ENCODE results near the gene NEK4. TPM values are rescaled to one million over a fixed set of nuclear protein-coding genes. Genes with fewer than 3 reads are reported as not detected.

Gene NEK4
- total RNA-seq, 1 donor from 2014 or later: 52.3 TPM

DNA sequence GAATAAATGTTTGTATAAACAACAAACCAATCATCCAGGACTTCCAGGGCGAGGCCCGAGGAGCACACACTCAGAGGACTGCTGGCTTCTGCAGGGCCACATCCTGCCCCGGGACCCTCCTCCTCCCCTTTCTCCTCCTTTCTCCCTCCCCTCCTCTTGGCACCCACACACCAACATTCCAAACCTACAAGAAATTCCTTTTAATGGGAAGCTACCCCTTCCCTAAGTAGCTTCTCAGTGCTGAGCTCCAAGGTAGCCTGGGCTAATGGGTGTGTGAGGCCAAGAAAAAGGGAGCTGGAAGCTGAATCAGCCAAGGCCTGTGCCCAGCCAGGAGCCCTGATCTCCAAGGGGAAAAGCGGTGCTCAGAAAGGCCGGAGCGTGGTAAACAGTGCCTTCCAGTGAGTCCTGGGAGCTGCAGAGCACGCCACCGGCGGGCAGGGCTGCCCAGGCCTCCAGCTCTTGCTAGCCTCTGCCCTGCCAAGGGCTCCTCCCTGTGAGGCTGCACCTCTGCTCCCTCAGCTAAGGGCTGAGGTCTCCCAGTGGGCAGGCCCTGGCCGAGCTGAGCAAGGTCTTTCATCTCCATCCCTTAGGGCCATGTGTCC, 27.7 kb upstream of the NEK4 start:
- Mint-ChIP-seq H3K27ac (ENCODE audit: unreplicated experiment) (no peak overlapping the region), H3K4me3 (no peak overlapping the region), H3K27me3 (ENCODE audit: low read depth) (no peaks in the 10 kb centered on the region), H3K9me3 (no peaks in the 10 kb centered on the region), H3K4me1 (peaks cover 13% of the 10 kb centered on the region), H3K36me3 (ENCODE audit: low read depth) (no peaks in the 10 kb centered on the region)
- DNase-seq (ENCODE audit: low read depth, low spot score): no peak
- TF ChIP-seq, protein P1, sequence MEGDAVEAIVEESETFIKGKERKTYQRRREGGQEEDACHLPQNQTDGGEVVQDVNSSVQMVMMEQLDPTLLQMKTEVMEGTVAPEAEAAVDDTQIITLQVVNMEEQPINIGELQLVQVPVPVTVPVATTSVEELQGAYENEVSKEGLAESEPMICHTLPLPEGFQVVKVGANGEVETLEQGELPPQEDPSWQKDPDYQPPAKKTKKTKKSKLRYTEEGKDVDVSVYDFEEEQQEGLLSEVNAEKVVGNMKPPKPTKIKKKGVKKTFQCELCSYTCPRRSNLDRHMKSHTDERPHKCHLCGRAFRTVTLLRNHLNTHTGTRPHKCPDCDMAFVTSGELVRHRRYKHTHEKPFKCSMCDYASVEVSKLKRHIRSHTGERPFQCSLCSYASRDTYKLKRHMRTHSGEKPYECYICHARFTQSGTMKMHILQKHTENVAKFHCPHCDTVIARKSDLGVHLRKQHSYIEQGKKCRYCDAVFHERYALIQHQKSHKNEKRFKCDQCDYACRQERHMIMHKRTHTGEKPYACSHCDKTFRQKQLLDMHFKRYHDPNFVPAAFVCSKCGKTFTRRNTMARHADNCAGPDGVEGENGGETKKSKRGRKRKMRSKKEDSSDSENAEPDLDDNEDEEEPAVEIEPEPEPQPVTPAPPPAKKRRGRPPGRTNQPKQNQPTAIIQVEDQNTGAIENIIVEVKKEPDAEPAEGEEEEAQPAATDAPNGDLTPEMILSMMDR (conservative IDR thresholded peaks at IDR 0.05): no peak

DNA sequence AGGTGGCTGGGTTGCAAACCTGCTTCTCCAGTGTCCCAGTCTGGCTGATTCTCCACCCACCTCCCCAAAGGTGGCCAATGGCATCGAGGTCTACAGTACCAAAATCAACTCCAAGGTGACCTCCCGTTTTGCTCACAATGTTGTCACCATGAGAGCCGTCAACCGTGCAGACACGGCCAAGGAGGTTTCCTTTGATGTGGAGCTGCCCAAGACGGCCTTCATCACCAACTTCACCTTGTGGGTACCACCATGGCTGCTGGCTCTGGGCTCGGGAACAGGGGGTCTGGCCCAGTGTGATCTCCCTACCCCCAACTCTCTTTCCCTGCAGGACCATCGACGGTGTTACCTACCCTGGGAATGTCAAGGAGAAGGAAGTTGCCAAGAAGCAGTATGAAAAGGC, 25.7 kb upstream of the NEK4 start:
- no peaks in the 10 kb centered on the region for H3K9me3 Mint-ChIP-seq
- DNase-seq (ENCODE audit: low read depth, low spot score): no peak
- TF ChIP-seq, protein P1 (conservative IDR thresholded peaks at IDR 0.05): no peak
- H3K27ac Mint-ChIP-seq (ENCODE audit: unreplicated experiment): no peak overlapping the region
- no peaks in the 10 kb centered on the region for H3K36me3 Mint-ChIP-seq (ENCODE audit: low read depth)
- H3K27me3 Mint-ChIP-seq (ENCODE audit: low read depth): no peaks in the 10 kb centered on the region
- H3K4me1 Mint-ChIP-seq: peaks cover 13% of the 10 kb centered on the region
- no peak overlapping the region for H3K4me3 Mint-ChIP-seq

- Mint-ChIP-seq H3K9me3 (no peaks in the 10 kb centered on the region), H3K4me1 (peaks cover 13% of the 10 kb centered on the region), H3K27me3 (ENCODE audit: low read depth) (no peaks in the 10 kb centered on the region), H3K27ac (ENCODE audit: unreplicated experiment) (peak overlapping the region; percentile 43), H3K4me3 (no peak overlapping the region), H3K36me3 (ENCODE audit: low read depth) (no peaks in the 10 kb centered on the region)
- TF ChIP-seq, protein P1 (conservative IDR thresholded peaks at IDR 0.05): no peak
- no peak for DNase-seq (ENCODE audit: low read depth, low spot score)
Measured at GRCh38 chr3:52795298-52795900, 24.7 kb upstream of the NEK4 start.

DNA sequence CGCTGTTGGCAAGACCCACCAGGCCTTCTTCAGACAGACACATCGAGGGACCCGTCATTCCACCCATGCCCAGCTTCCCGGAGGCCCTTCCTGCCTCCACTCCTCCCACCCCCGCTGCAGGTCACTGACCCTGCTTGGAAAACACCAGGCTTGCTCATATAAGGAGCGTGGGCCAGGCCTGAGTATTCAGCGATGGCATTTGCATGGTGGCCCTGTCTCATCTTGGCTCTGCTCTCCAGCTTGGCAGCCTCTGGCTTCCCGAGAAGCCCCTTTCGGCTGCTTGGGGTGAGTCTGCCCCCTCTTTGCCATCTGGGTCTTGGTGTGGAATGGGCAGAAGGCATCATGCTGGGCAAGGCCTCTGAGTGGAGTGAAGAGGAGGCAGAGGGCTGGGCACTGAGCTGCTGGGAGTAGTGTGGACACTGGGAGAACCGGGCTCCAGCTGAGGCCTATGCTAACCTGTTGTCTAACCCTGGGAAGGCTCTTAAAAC, 23.9 kb upstream of the NEK4 start, which contains the start of gene ITIH3:
ITIH3 (plus strand) TSS at position 185 of the 488 bp plus-strand sequence; CDS start at position 193, 8 bp downstream.
- TF ChIP-seq, protein P1 (conservative IDR thresholded peaks at IDR 0.05): no peak
- Mint-ChIP-seq H3K4me1 (peaks cover 13% of the 10 kb centered on the region), H3K27me3 (ENCODE audit: low read depth) (no peaks in the 10 kb centered on the region), H3K36me3 (ENCODE audit: low read depth) (no peaks in the 10 kb centered on the region), H3K4me3 (no peak within 1 kb of the TSS), H3K9me3 (no peaks in the 10 kb centered on the region), H3K27ac (ENCODE audit: unreplicated experiment) (peak within 1 kb of the TSS; percentile 94)
- no peak for DNase-seq (ENCODE audit: low read depth, low spot score)

GRCh38 chr3:52793702-52794611, 23.2 kb upstream of the NEK4 start:
- Mint-ChIP-seq H3K27me3 (ENCODE audit: low read depth) (no peaks in the 10 kb centered on the region), H3K4me3 (no peak overlapping the region), H3K4me1 (peaks cover 18% of the 10 kb centered on the region), H3K9me3 (no peaks in the 10 kb centered on the region), H3K36me3 (ENCODE audit: low read depth) (no peaks in the 10 kb centered on the region), H3K27ac (ENCODE audit: unreplicated experiment) (peak overlapping the region; percentile 94)
- DNase-seq (ENCODE audit: low read depth, low spot score): no peak
- TF ChIP-seq, protein P1 (conservative IDR thresholded peaks at IDR 0.05): no peak
